A673 (cell line): ENCODE results near the gene CS. TPM values are rescaled to one million over a fixed set of nuclear protein-coding genes. Genes with fewer than 3 reads are reported as not detected.

Source experiments
- BruUV-seq: library from RNA; stranded (reverse); fragments of 400-500 nt; replicated peaks from 2 replicates; lab custom pipeline; 2021; lab: Mats Ljungman, UMichigan
- CTCF ChIA-PET: fragments of 300-600 bp; sonication (Branson Sonifier 250); formaldehyde crosslinking; loops from one replicate; lab custom pipeline; 2022; ENCODE audit warnings: antibody characterized with exemption; lab: Charles Lee
- POLR2A ChIA-PET: fragments of 300-600 bp; sonication (Branson Sonifier 250); formaldehyde crosslinking; loops from one replicate; lab custom pipeline; 2022; ENCODE audit warnings: antibody characterized with exemption; ENCODE audit not compliant: low non-redundant PET; lab: Charles Lee
- DNase-seq: peaks from one replicate; pipeline ENCODE4 v3.0.0-alpha.2; 2015; ENCODE audit warnings: low spot score
- H3K27ac ChIP-seq: fragments of 200-600 bp; sonication (generic); 2 replicates; pipeline ENCODE4 v1.5.1; 2016; ENCODE audit warnings: mixed run types, low read depth, mild to moderate bottlenecking, mixed read lengths, antibody characterized with exemption, low read length; ENCODE audit not compliant: poor library complexity, severe bottlenecking
- H3K27me3 ChIP-seq: fragments of 200-600 bp; sonication (generic); replicated peaks from 2 replicates; pipeline ENCODE4 v1.6.1; 2017; ENCODE audit warnings: mixed run types, low read depth, mild to moderate bottlenecking, mixed read lengths, antibody characterized with exemption, low read length; ENCODE audit not compliant: insufficient read depth, poor library complexity
- H3K36me3 ChIP-seq: fragments of 200-600 bp; sonication (generic); 2 replicates; pipeline ENCODE4 v1.6.1; 2016; ENCODE audit warnings: mixed run types, mild to moderate bottlenecking, mixed read lengths, antibody characterized with exemption, low read length; ENCODE audit not compliant: insufficient read depth, poor library complexity, severe bottlenecking
- H3K4me1 ChIP-seq: fragments of 200-600 bp; sonication (generic); 2 replicates; pipeline ENCODE4 v1.6.1; 2017; ENCODE audit warnings: mixed run types, mild to moderate bottlenecking, mixed read lengths, antibody characterized with exemption, low read length; ENCODE audit not compliant: insufficient read depth, poor library complexity, severe bottlenecking
- H3K4me3 ChIP-seq: fragments of 200-600 bp; sonication (generic); 2 replicates; pipeline ENCODE4 v1.5.1; 2016; ENCODE audit warnings: low read depth, mixed run types, mild to moderate bottlenecking, mixed read lengths, low read length; ENCODE audit not compliant: poor library complexity, severe bottlenecking
- H3K9me3 ChIP-seq: fragments of 200-600 bp; sonication (generic); 2 replicates; pipeline ENCODE4 v1.6.1; 2016; ENCODE audit warnings: mixed run types, low read depth, mild to moderate bottlenecking, mixed read lengths, antibody characterized with exemption, low read length; ENCODE audit not compliant: poor library complexity, severe bottlenecking
- EZH2 ChIP-seq: fragments of 200-600 bp; sonication (generic); IDR thresholded peaks from 2 replicates; pipeline ENCODE4 v1.6.1; 2017; ENCODE audit warnings: borderline replicate concordance, low read depth, mild to moderate bottlenecking, mixed read lengths, antibody characterized with exemption, low read length; ENCODE audit not compliant: poor library complexity, severe bottlenecking
- intact Hi-C: fragments of 100-400 bp; cut with micrococcal nuclease; formaldehyde crosslinking; loops from one replicate; pipeline ENCODE4 v1.10.0; 2022; ENCODE audit not compliant: unreplicated experiment
- total RNA-seq: library from RNA; stranded (reverse); gene quantifications from 2 replicates; pipeline ENCODE4 v1.2.3, GENCODE V29; 2021
- TF ChIP-seq, protein P1 (sequence below): fragments of 300-800, 200-600 bp; sonication (generic); conservative IDR thresholded peaks from 2 replicates; pipeline ENCODE4 v1.5.1; 2017; ENCODE audit warnings: low read depth, mild to moderate bottlenecking, antibody characterized with exemption, low read length, moderate library complexity, mixed read lengths

Gene CS
- total RNA-seq, 1 experiment from 2014 or later, result 448 TPM

- Histone ChIP-seq H3K27ac (no peak overlapping the region), H3K9me3 (no peaks in the 10 kb centered on the region), H3K4me3 (no peak overlapping the region), H3K36me3 (peaks cover 63% of the 10 kb centered on the region), H3K27me3 (no peaks in the 10 kb centered on the region), H3K4me1 (peaks cover 20% of the 10 kb centered on the region)
- ChIA-PET POLR2A (no interaction called here), CTCF (no interaction called here)
- no peak for DNase-seq
- no TSS peak for BruUV-seq
- intact Hi-C loops, result loop anchor here (5.0 kb wide), 1 partner anchor 33 kb away; the partner anchor contains the start of genes NABP2 and RNF41
- TF ChIP-seq, protein P1, sequence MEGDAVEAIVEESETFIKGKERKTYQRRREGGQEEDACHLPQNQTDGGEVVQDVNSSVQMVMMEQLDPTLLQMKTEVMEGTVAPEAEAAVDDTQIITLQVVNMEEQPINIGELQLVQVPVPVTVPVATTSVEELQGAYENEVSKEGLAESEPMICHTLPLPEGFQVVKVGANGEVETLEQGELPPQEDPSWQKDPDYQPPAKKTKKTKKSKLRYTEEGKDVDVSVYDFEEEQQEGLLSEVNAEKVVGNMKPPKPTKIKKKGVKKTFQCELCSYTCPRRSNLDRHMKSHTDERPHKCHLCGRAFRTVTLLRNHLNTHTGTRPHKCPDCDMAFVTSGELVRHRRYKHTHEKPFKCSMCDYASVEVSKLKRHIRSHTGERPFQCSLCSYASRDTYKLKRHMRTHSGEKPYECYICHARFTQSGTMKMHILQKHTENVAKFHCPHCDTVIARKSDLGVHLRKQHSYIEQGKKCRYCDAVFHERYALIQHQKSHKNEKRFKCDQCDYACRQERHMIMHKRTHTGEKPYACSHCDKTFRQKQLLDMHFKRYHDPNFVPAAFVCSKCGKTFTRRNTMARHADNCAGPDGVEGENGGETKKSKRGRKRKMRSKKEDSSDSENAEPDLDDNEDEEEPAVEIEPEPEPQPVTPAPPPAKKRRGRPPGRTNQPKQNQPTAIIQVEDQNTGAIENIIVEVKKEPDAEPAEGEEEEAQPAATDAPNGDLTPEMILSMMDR, result no peak
- no peak for TF ChIP-seq EZH2
These were observed 44.5 kb downstream of the CS start for GRCh38 chr12:56255671-56256070.

DNA sequence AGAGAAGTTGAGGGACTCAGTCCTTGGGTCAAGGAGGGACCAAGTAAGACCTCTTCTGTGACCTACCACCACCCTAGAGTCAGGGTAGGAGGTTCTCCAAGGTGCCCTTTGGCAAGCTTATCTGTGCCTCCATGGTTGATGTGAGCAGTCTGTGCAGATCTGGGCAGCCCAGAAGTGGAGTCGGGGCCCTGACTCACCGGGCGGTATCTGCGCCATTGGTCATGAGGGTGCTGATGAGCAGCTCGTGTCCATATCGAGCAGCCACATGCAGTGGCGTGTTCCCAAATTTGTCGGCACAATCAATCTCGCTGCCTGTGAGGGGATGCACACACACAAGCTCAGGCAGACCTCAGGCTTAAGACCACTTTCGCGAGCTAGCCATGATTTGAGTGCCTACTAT lies 47.0 kb downstream of the CS start:
- BruUV-seq, result no TSS peak
- H3K27ac ChIP-seq, result no peak overlapping the region
- CTCF ChIA-PET, result no interaction called here
- no peak overlapping the region for H3K4me3 ChIP-seq
- DNase-seq, result no peak
- H3K36me3 ChIP-seq, result peaks cover 77% of the 10 kb centered on the region
- H3K9me3 ChIP-seq, result no peaks in the 10 kb centered on the region
- POLR2A ChIA-PET, result no interaction called here
- TF ChIP-seq EZH2, result no peak
- TF ChIP-seq, protein P1, result no peak
- H3K4me1 ChIP-seq, result peaks cover 15% of the 10 kb centered on the region
- intact Hi-C loops, result no loop called here
- H3K27me3 ChIP-seq, result no peaks in the 10 kb centered on the region

GRCh38 chr12:56252649-56253048 lies 47.5 kb downstream of the CS start:
- Histone ChIP-seq H3K9me3 (no peaks in the 10 kb centered on the region), H3K4me1 (peaks cover 15% of the 10 kb centered on the region), H3K27ac (no peak overlapping the region), H3K36me3 (peaks cover 81% of the 10 kb centered on the region), H3K27me3 (no peaks in the 10 kb centered on the region), H3K4me3 (no peak overlapping the region)
- no TSS peak for BruUV-seq
- intact Hi-C loops, result no loop called here
- no peak for DNase-seq
- no peak for TF ChIP-seq EZH2
- TF ChIP-seq, protein P1, result no peak
- ChIA-PET POLR2A (interaction anchor here (0.6 kb wide), 1 partner anchor 90 kb away, joined by 4 read pairs; no protein-coding TSS in a partner anchor), CTCF (no interaction called here)
